NCI-H128 (cell line): ENCODE results near the gene SPATA16.
"Not testable (repeated sequence)": the region's sequence is repeated elsewhere in the genome, so short reads cannot be mapped to it uniquely, and the experiment has no call there.

ENCODE experiments used
- DNase-seq: peaks from one replicate; lab custom pipeline; 2025; ENCODE audit not compliant: unreplicated experiment; lab: John Stamatoyannopoulos, UW

Gene SPATA16

DNA sequence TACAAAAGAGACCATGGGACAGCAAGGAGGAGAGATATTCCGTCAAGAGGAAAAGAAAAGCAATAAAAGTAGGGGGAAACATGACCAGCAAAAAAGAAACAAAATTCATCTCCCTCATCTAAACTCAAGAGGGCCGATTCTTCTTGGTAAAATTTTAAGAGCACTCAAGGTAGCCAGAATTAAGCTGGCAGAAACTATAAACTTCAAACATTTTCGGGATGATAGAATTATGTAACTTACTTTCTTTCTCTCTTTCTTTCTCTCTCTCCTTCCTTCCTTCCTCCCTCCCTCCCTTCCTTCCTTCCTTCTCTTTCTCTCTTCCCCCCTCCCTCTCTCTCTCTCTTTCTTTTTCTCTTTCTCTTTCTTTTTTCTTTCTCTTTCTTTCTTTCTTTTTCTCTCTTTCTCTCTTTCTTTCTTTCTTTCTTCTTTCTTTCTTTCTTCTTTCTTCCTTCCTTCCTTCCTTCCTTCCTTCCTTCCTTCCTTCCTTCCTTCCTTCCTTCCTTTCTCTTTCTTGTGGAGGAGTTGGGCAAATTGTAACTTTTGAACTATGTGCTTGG lies 180.3 kb downstream of the SPATA16 start:
- DNase-seq, result not testable (repeated sequence)

DNA sequence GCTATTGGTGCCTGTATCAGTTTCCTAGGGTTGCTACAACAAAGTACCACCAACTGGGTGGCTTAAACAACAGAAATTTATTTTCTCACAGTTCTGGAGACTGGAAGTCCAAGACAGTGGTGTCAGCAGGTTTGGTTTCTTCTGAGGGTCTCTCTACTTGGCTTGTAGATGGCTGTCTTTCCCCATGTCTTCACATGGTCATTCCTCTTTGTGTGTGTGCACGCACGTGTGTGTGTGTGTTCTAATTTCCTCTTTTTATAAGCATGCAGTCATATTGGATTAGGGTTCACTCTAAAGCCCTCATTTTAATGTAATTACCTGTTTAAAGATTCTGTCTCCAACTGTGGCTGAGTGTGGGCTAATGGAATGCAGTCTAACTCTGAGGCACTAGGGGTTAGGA lies 182.5 kb downstream of the SPATA16 start:
- no peak for DNase-seq

DNA sequence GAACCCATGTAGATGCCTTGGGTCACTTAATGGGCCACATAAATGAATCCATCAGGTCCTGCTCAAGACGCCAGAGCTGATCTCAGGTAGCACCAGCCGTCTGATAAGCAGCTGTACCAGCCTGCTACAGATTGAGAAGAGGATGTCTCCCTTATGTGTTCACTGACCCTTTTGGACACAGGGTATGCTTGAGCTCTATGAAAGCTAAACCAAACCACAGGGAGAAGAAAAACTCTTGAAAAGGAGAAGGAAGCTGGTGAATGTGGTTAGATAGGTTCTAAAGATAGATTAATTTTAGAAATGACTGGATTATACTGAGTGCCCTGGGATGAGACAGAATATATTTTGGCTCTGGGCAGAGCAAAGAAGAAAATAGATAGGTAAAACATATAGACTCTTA lies 187.5 kb downstream of the SPATA16 start:
- DNase-seq, result no peak

DNA sequence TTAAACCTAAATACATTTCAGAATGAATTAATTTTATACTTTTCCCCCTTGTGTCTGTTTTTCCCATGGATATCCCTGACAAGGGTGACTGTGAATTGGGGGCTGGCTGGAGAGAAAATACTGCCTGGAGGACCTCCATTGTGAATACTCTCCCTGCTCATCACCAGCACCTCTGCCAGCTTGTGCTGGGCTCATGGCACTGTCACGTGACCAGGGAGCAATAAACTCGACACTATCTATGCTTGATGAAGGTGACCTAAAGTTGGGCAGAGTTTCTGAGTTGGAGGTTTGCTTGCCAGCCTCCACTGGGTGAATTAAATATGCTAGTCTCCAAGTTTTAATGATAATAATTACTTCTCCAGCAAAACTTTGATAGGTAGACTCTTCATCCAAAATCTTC lies 189.5 kb downstream of the SPATA16 start:
- no peak for DNase-seq

DNA sequence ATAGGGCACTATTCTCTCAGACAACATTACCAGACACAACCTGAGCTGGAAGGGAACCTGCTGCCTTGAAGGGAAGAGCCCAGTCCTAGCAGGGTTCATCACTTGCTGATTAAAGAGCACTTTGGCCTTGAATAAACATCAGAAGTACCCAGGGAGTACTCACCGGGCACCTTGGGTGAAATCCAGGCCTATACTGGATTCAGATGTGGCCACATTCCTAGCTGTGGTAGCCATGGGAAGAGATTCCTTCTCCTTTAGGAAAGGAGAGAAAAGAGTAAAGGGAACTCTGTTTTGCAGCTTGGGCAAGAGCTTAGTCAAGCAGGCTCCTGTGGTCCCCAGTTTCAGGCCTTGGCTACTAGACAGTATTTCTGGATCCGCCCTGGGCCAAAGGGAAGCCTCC lies 195.0 kb downstream of the SPATA16 start:
- DNase-seq, result no peak

DNA sequence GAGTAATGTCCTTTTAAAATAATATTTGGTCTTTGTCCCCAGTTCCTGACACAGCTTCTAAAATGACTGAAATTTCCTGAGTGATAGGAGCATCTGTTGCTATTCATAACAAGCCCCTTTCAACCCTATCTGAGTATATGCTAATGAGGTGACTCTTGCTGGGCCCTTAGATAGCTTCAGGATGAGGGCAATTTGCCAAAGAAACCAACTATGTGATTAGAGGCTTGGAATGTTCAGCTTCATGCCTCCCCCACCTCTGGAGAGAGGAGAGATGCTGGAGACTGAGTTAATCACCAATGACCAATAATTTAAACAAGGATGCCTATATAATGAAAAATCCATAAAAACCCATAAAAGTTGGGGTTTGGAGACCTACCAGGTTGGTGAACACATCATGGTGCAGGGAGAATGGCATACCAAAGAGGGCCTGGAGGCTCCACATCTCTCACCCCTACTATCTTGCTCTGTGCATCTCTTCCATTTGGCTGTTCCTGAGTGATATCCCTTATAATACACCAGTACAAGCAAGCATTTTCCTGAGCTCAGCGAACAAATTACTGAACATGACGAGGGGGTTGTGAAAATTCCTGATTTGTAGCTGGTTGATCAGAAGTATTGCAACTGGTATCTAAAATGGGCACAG lies 201.3 kb downstream of the SPATA16 start:
- no peak for DNase-seq

DNA sequence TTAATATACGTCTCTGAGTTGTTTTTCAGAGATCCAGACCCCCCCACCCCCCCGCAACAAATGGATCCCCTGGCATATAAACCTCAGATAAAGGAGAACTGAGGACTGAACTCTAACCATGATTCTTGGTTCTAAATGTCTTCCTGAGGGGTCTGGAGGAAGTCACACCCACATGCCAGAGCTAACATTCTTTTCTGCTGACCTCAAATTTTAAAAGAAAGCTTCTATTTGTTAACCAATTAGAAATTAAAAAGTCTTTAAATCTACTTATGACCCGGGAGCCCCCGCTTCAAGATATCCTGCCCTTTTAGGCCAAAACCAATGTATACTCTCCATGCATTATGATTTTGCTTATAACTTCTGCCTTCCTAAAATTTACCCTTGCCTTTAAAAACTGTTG lies 202.2 kb downstream of the SPATA16 start:
- no peak for DNase-seq

DNA sequence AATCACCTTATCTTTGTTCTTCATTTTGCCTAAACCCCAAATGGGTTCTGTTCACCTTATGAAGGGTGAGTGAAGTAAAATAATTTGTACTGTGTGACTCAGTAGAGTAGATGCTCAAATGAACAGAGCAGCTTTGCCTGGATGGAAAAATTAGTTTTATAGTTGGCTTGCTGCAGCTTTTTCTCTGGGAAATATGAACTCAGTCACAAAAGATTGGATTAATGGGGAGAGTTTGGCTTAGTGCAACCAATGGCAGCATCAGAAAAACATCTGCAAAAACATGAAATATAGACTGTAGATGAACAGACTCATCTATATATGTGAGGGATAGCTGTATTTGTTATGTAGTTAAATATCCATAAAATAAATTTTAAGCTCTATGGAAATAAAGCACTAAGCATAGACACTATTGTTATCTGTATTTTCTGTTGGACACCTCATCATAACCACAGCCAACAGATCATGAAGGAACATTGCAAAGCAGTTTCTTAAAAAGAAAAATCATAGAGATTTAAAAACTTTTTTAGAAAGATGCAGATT lies 209.2 kb downstream of the SPATA16 start:
- DNase-seq, result no peak

DNA sequence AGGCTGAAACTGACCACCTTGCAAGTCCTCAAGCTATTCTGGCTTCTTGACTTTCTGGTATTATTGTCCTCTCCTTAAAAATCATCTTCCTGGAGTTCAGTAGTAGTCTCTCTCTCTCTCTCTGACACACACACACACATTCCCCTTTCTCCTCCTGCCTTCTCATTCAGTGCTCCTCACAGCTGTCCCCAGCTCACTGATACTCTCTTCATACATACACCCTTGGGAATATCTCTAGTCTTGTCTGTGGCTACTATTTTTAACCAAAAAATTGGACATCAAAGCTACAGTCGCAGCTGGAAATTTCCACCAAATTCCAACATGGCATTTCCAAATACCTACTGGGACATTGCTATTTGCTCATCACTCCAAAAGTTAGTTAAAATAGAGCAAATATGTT lies 211.6 kb downstream of the SPATA16 start:
- no peak for DNase-seq

DNA sequence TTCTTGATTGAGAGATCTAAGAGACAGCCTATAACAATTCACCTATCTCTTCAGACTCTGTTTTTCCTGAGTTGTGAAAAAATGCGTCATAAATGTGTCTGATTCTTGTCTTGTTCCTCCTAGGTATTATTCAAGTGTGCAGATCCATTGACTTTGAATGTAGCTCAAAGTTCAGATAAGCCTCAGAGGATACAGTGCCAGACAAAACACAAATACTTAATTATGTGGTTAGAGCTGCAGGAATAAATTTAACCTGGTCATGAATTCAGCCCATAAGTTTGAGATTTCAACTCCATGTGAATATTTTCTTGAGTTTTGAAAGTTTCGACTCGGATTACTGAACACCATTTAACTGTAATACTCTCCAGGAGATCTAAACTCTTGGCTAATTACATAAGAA lies 216.5 kb downstream of the SPATA16 start:
- no peak for DNase-seq

DNA sequence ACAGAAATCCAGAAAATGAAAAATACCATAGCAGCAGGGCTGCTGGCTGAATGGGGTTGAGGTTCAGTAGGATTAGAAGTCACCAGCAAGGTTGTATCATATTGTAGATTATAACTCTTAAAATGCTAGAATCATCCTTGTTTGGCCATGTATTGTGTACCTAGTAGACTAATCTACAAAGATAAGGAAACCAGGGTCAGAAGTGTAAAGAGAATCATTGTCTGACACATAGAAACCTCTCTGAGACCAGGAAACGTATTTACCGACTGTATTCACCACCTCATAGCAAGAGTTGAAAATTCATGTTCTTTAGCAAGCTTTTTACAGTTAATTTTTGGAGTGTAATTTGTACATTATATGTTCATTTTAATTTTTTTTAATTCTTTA lies 221.7 kb downstream of the SPATA16 start:
- DNase-seq, result no peak

DNA sequence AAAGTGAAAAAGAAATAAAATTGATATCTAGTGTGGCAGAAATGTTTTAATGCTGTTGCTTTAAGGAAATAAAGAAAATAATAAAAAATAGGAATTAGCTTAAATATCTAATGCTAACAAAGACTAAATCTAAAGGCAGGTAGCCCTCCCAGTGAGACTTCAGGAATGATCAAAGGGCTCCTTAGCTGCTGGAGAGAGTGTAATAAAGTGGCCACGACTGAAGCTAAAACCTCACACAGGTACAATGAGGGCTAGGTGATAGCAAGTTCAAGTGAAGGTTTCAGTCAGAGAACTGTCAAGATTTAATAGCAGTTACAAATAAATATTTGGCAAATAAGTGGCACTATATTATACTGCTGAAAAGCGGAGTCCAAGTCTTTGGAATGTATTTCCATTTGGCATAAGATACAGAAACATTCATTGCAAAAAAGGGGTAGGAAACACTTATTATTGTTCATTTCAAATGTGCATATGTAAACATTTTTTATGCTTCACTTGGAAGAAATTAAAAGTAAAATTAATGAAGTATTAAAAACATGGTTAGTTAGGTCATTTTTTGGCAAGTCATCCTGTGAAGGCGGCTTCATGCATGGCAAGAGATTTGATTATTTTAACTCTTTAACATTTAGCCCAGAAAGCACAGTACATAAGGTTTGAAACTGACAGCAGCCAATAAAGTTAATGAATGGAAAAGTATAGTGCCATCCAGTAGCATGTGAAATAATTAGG lies 222.3 kb downstream of the SPATA16 start:
- DNase-seq, result no peak

DNA sequence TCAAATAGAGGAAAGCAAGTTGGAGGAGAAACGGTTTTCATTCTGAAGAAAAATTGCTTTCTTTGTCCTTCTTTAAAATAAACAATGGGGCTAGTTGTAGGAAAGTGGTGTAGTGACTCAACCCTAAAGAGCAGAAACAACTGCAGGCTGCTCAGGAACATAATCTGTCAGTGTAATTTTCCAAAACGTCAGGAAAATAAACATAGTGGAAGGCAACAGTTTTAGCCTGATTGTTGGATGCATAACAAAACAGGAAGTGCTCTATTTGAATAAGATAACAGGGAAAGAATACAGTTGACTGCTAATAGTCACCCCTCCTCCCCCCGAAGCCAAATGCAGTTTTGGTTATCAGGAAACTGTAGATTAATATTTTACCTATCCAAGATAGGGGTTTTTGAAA lies 222.9 kb downstream of the SPATA16 start:
- DNase-seq, result no peak

DNA sequence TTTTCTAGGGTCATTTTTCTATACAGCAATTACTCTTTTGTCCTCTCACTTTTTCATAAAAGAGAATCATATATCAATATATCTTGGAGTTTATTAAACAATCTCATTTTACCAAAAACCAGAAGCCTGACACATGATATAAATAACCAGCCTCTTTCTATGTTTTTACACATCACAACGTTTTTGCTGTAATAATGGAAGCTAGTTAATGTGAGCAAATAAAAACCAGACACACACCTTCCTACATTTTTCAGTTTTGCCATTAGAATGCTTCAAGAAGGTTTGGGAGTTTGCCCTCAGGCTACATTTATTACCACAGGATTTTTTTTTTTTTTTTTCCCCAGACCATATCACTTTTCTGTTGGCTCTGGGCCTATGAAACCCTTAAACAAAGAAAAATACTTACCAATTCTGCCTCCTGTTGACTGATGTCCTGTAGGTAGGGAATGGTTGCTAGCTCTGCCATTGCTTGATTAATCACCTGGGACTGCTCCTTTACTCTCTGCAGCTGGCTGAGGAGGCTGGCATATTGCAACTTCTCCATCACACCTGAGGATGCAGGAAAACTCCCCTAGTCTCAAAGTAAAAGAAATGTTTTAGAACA lies 225.0 kb downstream of the SPATA16 start:
- DNase-seq, result peak; percentile 24

DNA sequence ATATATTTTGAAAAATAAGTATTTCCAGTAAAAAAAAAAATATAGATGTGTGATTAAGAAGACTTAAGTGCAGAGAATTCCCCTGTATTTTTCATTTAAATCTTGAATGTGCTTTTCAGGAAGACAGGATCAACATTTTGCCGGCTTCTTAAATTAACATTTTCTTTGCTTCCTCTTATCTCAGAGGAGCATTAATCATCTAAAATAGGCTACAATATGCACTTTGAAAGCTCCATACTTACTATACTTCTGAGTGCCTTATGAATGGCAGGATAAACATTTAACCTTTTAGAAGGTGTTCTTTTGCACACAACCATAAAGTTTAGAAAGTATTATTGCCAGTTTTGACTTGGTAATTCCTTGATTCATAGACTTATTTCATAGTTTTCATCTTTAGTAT lies 226.2 kb downstream of the SPATA16 start:
- DNase-seq, result no peak

DNA sequence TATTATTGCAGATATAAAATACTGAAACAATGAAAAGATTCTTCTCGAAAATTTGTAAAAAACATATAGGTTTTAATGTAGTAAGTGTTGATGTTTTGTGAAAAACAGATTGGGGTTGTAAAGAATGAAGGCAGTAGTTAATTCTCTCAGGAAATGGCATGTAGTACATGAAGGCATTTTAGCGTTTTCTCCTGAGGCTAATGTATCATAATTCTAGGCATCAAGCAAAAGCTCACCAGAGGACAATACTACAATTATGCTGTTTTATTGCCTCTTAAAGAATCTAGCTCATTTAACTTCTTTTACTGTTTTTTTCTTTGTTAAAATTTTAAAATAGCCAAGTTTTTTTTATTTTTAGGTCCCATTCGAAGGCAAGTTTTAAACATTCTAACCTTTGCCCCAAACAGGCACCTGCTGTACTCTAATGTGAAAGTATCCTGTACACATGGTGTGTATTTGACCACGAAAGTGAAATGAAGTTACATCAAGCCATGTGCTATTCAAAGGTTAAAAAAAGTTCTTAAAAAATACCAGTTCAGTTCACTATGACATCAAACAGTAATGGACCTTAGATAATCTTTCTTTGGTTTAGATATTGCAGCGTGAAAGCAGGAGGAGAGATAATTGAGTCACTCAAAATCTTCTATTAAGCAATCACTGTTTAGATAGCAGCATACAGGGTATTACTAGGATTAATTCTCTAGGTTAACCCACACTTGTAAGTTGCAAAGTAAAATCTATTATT lies 227.0 kb downstream of the SPATA16 start:
- DNase-seq, result no peak

DNA sequence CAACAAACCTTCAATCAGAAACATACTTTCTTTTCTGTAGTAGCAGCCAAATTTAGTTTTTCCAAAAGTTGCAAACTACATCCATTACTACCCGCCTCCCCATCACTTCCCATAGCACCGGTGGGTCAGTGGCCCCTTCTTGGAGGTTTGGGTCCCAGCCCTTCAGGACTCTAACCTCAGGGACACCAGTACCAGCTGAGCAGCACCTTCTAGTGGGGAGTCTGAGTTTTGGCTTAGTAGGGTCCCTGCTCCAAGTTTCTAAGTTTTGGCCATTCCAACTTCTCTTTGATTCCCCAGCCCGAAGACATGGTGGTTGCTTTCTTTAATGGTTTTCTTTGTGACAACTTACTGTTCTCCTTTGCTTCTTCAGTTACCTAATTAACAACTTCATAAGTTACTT lies 229.9 kb downstream of the SPATA16 start:
- no peak for DNase-seq

DNA sequence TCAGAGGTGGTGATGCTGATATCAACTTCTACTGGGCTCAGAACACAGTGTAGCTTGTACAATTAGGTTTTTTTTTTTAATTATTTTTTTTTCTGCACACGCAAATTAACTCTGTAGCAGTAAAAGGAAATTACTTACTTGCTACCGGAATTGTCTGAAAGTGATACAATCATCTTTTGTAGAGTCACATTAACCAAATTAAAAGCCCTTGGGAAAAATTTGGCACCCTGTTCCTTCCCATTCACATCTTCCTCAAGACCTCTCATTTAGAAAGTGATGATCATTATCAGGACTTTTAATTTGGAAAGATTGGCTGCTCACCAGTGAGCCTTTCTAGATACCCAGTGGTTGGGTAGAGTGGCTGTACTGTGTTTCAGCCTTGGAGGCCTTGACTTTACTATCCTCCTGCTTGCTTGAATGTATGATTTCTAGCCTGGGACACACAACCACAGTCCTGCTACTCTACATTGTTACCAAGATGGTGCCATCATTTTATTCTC lies 232.2 kb downstream of the SPATA16 start:
- DNase-seq, result no peak

DNA sequence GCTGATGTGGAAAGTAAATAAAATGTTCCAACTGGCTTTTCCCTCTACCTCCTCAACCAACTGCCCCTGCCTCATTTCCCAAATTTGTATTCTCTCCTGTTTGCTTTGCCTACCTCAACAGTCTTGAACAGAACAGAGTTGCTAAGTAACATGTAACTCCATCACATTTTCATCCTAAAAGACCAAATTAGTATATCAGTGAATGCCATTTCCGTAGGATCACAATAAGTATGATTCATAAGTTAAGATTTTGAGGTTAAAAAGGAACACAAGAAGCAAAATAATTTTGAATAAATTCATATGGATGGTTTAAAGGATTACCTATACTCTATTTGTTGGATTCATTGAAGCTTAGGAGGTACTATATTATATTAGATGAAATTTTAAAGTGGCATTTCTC lies 235.6 kb downstream of the SPATA16 start:
- DNase-seq, result no peak

DNA sequence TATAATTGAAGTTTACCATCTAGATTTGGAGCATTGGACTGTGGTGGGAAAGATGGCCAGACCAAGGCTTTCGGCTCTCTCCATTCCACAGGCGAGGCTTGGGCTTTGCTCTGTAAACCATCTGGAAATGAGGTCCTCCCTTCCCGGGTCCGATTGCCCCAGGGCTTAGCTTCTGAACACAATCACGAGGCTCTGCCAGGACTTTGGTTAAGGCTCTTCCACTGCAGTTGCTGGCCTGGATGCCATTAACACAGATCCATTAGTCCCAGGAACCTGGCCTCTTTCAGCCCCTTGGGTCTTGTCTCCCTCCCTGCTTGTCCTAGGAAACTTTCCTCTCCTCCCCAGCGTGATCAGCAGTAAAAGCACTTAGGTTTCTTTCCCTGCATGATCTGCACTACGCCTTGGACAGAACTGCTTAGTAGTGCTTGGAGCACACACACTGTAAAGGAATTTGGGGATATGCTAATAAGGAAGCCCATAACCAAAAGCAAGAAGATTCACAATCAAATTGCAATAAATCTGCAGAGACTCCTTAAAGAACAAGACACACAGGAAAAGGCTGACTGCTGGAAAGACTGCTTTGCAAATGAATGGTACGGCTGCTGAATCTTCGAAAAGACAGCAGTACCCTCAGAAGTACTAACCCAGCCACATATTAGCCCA lies 236.2 kb downstream of the SPATA16 start:
- DNase-seq, result no peak
